Dedifferentiated amniotic fluid mesenchymal stem cell (primary cell): ENCODE measurements around the gene GATD1.

Source experiments
- DNase-seq: peaks from one replicate; pipeline ENCODE4 v3.0.0-alpha.2; 2016; ENCODE audit errors: extremely low spot score

Gene GATD1

GRCh38 chr11:795634-796564 is 18.6 kb upstream of the GATD1 start:
- peak; percentile 45 for DNase-seq

GRCh38 chr11:794766-795633 is 17.7 kb upstream of the GATD1 start:
- no peak for DNase-seq

GRCh38 chr11:794013-794765 is 16.9 kb upstream of the GATD1 start:
- no peak for DNase-seq

DNA sequence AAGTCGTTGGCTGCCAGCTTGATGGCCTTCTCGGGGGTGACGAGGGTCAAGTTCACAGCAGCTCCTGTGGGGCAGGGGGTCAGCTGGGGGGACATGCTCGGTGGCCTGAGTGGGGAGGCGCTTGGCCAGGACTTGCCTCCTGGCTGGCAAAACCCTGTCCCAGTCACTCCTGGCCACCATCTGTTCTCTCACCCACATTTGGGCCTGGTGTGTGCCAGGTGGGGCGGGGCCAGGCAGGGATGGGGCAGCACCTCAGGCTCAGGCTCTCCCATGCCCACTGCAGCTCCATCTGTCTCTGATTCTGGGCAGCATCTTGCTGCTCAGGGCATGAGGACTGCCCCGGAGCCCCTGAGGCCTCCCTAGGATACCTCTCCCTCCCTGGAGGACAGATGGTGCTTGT is 16.3 kb upstream of the GATD1 start:
- no peak for DNase-seq

DNA sequence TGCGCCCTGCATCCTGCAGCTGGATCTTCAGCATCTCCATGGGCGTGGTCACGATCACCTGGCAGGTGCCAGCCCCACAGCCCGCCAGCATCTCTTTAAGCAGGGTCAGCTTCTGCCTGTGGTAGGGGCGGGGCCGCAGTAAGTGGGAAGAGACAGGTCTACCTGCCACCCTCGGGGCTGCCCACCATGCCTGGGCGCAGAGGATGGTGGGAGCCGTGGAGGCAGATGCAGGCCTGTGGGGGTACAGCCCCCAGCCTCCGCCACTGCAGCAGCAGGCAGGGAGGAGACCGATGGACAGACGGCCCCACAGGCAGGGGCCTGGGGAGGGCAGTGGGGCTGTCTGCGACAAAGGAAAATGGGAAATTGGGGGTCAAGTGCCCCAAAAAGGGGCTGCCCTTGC is 15.6 kb upstream of the GATD1 start:
- DNase-seq, result no peak

DNA sequence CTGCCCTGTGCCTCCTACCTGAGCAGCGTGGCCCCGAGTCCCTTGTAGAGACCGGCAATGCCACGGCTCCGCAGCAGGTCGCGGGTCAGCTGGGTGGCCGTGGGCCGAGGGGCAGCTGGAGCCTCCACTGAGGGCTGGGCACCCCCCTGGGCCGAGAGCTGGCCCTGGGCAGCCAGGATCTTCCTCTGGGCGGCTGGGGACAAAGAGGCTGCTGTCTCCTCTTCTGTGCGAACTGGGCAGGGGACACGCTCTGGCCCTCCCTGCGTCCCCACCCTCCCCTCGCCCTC is 15.2 kb upstream of the GATD1 start:
- no peak for DNase-seq

DNA sequence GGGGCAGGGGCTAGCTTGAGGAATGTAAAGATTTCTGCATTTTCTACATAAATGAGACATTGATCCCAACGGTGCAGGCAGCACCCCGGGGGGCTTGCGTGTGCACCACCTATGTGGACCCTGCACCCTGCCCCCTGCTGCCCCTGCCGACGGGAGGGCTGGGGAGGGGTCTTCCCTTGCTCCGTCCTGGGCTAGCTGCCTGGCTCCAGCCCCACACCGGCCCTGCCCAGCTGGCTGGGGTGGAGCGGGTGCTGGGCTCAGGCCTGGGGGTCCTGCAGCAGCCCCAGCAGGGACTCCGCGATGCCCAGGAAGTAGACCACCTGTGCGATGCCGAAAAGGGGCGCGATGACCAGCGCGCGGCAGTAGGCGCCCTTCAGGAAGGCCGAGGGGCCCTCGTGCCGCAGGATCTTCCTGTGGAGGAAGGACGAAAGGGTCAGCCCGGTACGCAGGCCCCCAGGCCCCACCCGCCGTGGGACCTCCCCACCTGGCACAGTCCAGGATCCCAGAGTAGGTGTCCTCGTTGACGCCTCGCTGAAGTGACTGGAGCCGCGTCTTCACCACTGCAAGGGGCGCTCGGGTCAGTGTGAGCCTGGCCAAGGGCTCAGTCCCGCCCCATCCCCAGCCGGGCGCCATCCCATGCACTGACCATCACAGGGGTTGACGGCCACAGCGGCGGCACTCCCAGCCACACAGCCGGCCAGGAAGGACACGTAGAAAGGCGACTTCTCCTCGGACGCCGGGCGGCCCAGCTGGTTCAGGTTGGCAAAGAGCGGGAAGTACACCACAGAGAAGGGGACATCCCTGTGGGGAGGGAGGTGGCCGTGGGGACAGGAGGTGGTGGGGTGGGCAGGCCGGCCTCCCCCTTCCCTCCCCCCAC is 14.6 kb upstream of the GATD1 start:
- no peak for DNase-seq

GRCh38 chr11:790721-791564 is 13.7 kb upstream of the GATD1 start:
- no peak for DNase-seq

DNA sequence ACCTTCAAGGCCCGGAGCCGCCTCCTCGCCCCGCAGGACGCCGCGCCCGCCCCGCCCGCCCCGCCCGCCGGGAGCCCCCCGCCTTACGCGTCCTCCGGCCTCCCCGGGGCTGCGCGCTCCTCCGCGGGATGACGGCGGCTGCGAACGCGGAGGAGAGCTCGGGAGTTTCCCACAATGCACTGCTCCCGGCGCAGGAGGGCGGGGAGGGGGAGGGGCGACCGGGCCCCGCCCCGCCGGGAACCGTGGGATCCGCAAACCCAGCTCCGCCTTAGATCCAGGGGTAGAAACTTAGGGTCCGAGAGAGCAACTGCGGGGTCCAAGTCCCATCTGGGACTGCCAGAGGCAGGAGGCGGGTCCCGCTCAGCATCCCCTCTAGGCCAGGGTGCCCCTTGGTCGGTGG is 12.7 kb upstream of the GATD1 start, which contains the start of gene CEND1:
CEND1 (minus strand) TSS at position 148 of the 400 bp plus-strand sequence. CDS start 1,514 bp downstream, outside the sequence.
- DNase-seq, result no peak

DNA sequence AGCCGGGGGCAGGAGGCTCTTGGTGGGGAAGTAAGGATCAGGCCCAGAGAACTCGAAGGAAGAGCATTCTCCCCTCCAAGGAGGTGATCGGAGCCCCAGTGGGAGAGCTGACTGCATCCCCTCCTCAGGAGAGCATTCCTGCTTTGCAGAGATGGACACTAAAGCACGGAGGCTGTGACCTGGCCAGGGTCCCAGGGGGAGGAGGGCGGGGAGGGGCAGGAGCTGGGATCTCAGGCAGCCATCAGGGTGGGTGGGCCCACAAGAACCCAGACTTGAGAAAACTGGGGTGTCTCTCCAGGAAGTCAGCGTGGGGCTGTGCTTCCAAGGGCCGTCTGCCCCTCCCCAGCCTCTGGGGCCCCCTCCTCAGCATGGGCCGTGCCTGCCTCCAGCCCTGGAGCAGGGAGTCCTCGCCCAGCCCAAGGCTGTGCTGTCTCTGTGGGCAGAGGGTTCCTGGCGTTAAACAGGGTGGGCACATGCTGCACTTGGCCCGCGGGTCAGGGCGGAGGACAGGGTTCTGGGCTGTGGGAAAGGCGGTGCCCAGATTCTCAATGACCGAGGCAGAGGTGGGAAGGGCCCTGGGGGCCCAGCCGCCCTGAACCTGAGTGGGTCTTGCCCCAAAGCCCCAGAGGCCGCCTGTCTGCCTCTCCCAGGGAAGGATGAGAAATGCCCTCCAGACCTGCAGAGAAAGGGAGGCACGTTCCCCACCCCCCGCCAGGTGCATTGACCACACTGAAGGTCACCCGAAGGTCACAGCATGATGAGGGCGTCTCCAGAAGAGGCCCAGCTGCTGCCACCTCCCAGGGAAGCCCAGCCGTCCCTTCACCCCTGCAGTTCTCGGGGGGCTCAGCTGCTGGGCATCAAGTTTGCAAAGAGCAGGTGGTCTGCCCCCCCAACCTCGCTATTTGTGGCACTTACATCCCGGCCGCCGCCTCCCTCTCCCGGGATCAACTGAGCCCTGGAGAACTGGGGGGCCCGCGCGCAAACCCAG is 12.0 kb upstream of the GATD1 start:
- DNase-seq, result no peak

GRCh38 chr11:788009-788640 is 10.8 kb upstream of the GATD1 start:
- no peak for DNase-seq

- DNase-seq, result no peak
Observed at GRCh38 chr11:787084-787675, 9.9 kb upstream of the GATD1 start.

GRCh38 chr11:786235-787083 is 9.2 kb upstream of the GATD1 start:
- DNase-seq, result no peak

DNA sequence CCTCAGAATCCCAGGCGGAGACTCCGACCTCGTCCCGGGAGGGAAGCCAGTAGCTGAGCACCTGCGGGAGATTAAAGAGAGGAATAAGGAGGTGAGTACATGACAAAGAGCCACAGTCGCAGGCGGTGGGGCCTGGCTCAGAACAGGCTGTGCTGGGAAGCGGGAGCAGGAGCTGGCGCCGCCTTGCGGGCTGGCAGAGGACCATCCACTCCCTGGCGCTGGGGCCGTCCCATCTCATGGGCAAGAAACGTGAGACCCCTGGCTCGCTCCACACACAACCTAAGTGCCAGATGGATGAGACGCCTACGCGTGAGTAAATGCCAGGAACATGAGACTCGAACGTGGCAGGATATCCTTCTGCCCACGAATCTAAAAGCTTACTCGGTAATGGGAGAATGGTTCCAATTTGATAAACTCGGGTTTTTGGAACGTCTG is 6.3 kb upstream of the GATD1 start:
- peak; percentile 91 for DNase-seq

DNA sequence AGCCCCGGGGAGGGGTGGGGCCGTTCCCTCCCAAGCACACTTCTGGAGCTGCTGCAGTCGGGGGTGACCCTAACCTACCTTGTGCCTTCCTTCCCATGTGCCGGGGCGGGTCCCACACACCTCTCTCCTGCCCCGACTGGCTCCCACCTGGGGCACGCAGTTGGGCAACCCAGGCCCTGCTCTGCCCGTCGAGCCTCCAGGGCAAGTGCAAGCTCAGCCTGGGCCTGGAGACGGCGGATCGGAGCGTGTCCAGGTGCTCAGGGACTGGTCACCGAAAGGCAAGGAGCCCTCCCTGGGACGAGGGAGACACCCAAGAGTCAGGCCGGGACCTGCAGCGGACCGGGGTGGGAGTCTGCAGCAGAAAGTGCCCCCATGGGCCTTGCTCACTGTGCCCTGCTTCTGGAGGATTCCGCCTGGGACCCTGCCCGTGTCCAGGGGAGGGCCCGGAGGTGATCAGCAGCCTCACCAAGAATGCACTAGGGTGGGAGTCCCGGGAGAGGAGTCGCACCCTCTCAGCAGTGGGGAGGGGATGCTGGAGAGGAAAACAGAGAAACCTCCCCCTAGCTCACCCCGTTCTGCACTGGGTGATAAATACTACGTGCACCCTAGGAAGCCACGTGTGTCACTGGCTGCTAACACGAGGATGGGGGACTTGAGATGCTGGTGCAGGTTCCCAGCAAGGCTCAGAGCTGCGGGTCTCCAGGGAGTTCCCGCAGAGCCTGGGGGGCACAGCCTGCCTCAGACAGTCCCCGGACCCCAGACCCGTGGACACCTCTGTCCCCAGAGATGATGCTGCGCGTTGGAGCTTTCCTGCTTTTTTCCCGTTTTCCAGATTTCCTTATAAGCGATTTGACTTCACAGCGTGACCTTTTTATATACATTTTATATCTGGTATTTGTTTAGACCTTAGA is 5.2 kb upstream of the GATD1 start:
- no peak for DNase-seq

GRCh38 chr11:779955-780532 is 2.8 kb upstream of the GATD1 start:
- no peak for DNase-seq
